ENCODE results near the gene C13orf42.

Gene C13orf42

DNA sequence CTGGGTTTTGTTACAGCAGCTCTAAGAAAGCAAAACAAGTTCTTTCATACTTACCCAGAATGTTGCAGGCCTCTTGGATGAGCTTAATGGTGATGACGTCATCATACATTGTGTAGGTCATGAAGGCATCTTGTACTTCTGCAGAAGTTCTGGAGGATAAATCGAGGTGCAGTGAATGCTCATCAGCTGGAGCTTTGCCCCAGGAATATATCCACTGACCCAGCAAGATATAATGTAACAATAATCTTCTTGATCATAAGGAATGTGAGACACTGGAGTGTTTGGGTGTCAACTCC, 63.0 kb downstream of the C13orf42 start:
- Histone ChIP-seq H3K4me1 (ENCODE audit: control insufficient read depth, insufficient read depth, low read length) (peaks cover 3% of the 10 kb centered on the region; the same call in 1 of the 2 replicates), H3K27me3 (ENCODE audit: control insufficient read depth, insufficient read depth, low read length) (no peaks in the 10 kb centered on the region), H3K36me3 (ENCODE audit: control insufficient read depth, insufficient read depth, low read length) (no peaks in the 10 kb centered on the region), H3K9me3 (ENCODE audit: control insufficient read depth, insufficient read depth, low read depth, low read length) (no peaks in the 10 kb centered on the region), H3K9ac (ENCODE audit: low read length) (no peak overlapping the region), H3K4me3 (ENCODE audit: low read depth, low read length) (no peak overlapping the region), H3K27ac (ENCODE audit: low read depth, low read length) (no peak overlapping the region)

DNA sequence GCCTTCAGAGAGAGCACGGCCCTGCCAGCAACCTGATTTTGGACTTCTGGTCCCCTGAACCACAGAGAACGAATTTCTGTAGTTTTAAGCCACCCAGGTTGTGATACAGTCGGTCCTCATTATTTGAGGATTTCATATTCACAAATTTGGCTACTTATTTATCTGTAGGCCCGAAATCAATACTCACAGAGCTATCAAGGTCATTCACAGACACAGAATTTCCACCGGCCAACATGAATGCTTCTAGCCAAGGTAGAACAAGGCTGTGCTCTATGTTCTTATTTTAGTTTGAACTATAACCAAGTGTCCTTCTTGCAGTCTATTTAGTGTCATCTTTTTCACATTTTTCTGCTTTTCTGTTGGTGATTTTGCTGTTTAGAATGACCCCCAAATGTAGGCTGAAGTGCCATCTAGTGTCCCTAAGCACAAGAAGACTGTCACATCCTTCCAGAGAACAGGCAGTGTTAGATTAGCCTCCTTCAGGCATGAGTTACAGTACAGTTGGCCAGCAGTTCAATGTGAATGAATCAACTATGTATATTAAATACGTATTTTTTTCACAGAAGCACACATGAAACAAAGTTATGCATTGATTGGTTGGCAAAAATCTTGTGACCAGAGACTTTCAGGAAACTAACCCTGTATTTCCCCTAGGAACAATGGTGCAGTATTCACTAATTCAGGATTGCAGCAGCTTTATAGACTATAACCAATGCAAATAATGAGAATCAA, 63.5 kb downstream of the C13orf42 start:
- H3K4me1 ChIP-seq (ENCODE audit: control insufficient read depth, insufficient read depth, low read length) = peaks cover 3% of the 10 kb centered on the region; the same call in 1 of the 2 replicates
- no peak overlapping the region for H3K4me3 ChIP-seq (ENCODE audit: low read depth, low read length)
- no peak overlapping the region for H3K9ac ChIP-seq (ENCODE audit: low read length)
- no peaks in the 10 kb centered on the region for H3K36me3 ChIP-seq (ENCODE audit: control insufficient read depth, insufficient read depth, low read length)
- H3K27ac ChIP-seq (ENCODE audit: low read depth, low read length) = no peak overlapping the region
- no peaks in the 10 kb centered on the region for H3K27me3 ChIP-seq (ENCODE audit: control insufficient read depth, insufficient read depth, low read length)
- no peaks in the 10 kb centered on the region for H3K9me3 ChIP-seq (ENCODE audit: control insufficient read depth, insufficient read depth, low read depth, low read length)

GRCh38 chr13:51045451-51045850, 65.6 kb downstream of the C13orf42 start:
- Histone ChIP-seq H3K27me3 (ENCODE audit: control insufficient read depth, insufficient read depth, low read length) (no peaks in the 10 kb centered on the region), H3K9me3 (ENCODE audit: control insufficient read depth, insufficient read depth, low read depth, low read length) (no peaks in the 10 kb centered on the region), H3K4me3 (ENCODE audit: low read depth, low read length) (no peak overlapping the region), H3K36me3 (ENCODE audit: control insufficient read depth, insufficient read depth, low read length) (no peaks in the 10 kb centered on the region), H3K4me1 (ENCODE audit: control insufficient read depth, insufficient read depth, low read length) (peaks cover 3% of the 10 kb centered on the region; the same call in 1 of the 2 replicates), H3K27ac (ENCODE audit: low read depth, low read length) (no peak overlapping the region), H3K9ac (ENCODE audit: low read length) (no peak overlapping the region)

DNA sequence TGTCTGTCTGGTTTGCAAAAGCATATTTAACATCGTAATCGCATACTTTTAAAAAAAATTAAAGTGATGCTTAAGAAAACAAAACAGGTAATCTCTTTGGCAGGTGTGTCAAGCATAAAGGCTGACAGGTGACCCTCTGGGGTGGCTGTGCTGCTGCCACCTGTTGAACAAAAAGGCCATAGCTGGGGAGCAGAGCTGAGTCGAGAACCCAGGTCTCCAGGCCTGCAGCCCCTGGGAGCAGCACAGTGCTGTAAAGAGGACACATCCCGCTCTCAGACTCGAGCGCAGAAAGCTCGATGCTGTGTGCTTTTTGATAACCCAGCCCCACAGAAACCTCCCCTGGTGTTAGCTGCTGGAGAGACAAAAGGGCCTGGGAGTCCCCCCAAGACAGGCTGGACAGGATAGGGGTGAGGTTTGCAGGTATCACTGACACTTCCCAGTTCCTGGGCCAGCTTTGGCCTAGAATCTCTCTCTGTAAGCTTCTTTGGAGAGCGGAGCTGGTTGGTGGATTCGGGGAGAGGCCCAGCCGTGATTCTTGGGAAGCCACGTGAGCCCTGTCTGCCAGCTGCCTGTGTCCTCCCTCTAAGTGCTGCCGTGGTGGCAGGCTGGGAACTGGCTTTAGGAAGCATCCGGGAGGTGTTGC, 66.9 kb downstream of the C13orf42 start:
- no peak overlapping the region for H3K9ac ChIP-seq (ENCODE audit: low read length)

GRCh38 chr13:51043310-51043709, 67.8 kb downstream of the C13orf42 start:
- Histone ChIP-seq H3K36me3 (ENCODE audit: control insufficient read depth, insufficient read depth, low read length) (no peaks in the 10 kb centered on the region), H3K9ac (ENCODE audit: low read length) (no peak overlapping the region), H3K9me3 (ENCODE audit: control insufficient read depth, insufficient read depth, low read depth, low read length) (no peaks in the 10 kb centered on the region), H3K4me3 (ENCODE audit: low read depth, low read length) (no peak overlapping the region), H3K27ac (ENCODE audit: low read depth, low read length) (no peak overlapping the region), H3K27me3 (ENCODE audit: control insufficient read depth, insufficient read depth, low read length) (no peaks in the 10 kb centered on the region), H3K4me1 (ENCODE audit: control insufficient read depth, insufficient read depth, low read length) (peaks cover 3% of the 10 kb centered on the region; the same call in 1 of the 2 replicates)

More for the DNA sequence above, 66.9 kb downstream of the C13orf42 start:
- H3K27ac ChIP-seq (ENCODE audit: low read depth, low read length) = no peak overlapping the region
- no peak overlapping the region for H3K4me3 ChIP-seq (ENCODE audit: low read depth, low read length)
- H3K4me1 ChIP-seq (ENCODE audit: control insufficient read depth, insufficient read depth, low read length) = peaks cover 3% of the 10 kb centered on the region; the same call in 1 of the 2 replicates
- no peaks in the 10 kb centered on the region for H3K36me3 ChIP-seq (ENCODE audit: control insufficient read depth, insufficient read depth, low read length)
- no peaks in the 10 kb centered on the region for H3K27me3 ChIP-seq (ENCODE audit: control insufficient read depth, insufficient read depth, low read length)
- no peaks in the 10 kb centered on the region for H3K9me3 ChIP-seq (ENCODE audit: control insufficient read depth, insufficient read depth, low read depth, low read length)

DNA sequence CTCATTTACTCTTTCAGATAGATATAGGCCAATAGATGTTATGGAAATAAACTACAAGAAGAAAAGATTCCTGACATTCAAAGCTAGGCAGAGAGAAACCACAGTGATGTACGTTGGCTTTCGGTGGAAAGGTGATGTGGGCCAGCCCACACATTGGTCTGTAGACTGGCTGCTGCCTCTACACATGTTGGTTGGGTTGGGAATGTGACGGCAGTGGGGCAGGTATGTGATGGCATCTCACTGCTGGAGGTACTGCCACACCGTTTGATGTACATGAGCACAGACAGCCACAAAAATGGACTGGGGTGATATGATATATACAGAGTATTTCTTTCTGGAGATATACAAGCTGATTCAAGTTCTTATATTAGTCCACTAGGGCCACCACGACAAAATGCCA, 69.4 kb downstream of the C13orf42 start:
- Histone ChIP-seq H3K9me3 (ENCODE audit: control insufficient read depth, insufficient read depth, low read depth, low read length) (no peaks in the 10 kb centered on the region), H3K27me3 (ENCODE audit: control insufficient read depth, insufficient read depth, low read length) (no peaks in the 10 kb centered on the region), H3K27ac (ENCODE audit: low read depth, low read length) (no peak overlapping the region), H3K4me1 (ENCODE audit: control insufficient read depth, insufficient read depth, low read length) (peaks cover 3% of the 10 kb centered on the region; the same call in 1 of the 2 replicates), H3K36me3 (ENCODE audit: control insufficient read depth, insufficient read depth, low read length) (no peaks in the 10 kb centered on the region), H3K4me3 (ENCODE audit: low read depth, low read length) (no peak overlapping the region), H3K9ac (ENCODE audit: low read length) (no peak overlapping the region)

- H3K27ac ChIP-seq (ENCODE audit: low read depth, low read length) = no peak overlapping the region
- H3K4me1 ChIP-seq (ENCODE audit: control insufficient read depth, insufficient read depth, low read length) = peaks cover 3% of the 10 kb centered on the region; the same call in 1 of the 2 replicates
- H3K4me3 ChIP-seq (ENCODE audit: low read depth, low read length) = no peak overlapping the region
- no peaks in the 10 kb centered on the region for H3K36me3 ChIP-seq (ENCODE audit: control insufficient read depth, insufficient read depth, low read length)
- no peaks in the 10 kb centered on the region for H3K27me3 ChIP-seq (ENCODE audit: control insufficient read depth, insufficient read depth, low read length)
- no peaks in the 10 kb centered on the region for H3K9me3 ChIP-seq (ENCODE audit: control insufficient read depth, insufficient read depth, low read depth, low read length)
- no peak overlapping the region for H3K9ac ChIP-seq (ENCODE audit: low read length)
Measured at GRCh38 chr13:51041126-51041525, 69.9 kb downstream of the C13orf42 start.

DNA sequence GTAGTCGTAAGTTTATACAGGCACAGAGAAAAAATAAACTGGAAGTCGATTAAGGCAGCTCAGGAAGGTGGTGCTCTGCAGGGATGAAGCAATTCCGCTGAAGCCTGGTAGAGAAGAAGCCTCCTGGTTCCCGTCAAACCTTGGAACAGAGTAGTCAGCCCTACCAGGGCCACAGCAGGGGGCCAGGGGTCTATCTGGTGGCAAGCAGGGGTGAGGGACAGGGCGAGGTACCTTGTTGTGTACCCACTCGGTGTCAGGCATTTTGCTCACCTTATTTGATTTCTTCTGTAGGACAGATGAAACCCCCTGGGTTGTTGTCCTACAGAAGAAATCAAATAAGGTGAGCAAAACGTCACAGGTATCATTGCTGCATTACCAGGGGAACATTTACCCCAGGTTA, 70.6 kb downstream of the C13orf42 start:
- no peak overlapping the region for H3K4me3 ChIP-seq (ENCODE audit: low read depth, low read length)
- H3K9ac ChIP-seq (ENCODE audit: low read length) = no peak overlapping the region
- H3K27me3 ChIP-seq (ENCODE audit: control insufficient read depth, insufficient read depth, low read length) = no peaks in the 10 kb centered on the region
- no peak overlapping the region for H3K27ac ChIP-seq (ENCODE audit: low read depth, low read length)
- H3K36me3 ChIP-seq (ENCODE audit: control insufficient read depth, insufficient read depth, low read length) = no peaks in the 10 kb centered on the region
- H3K4me1 ChIP-seq (ENCODE audit: control insufficient read depth, insufficient read depth, low read length) = peaks cover 3% of the 10 kb centered on the region; the same call in 1 of the 2 replicates
- no peaks in the 10 kb centered on the region for H3K9me3 ChIP-seq (ENCODE audit: control insufficient read depth, insufficient read depth, low read depth, low read length)

GRCh38 chr13:51036418-51036817, 74.7 kb downstream of the C13orf42 start:
- no peak overlapping the region for H3K4me3 ChIP-seq (ENCODE audit: low read depth, low read length)
- no peak overlapping the region for H3K27ac ChIP-seq (ENCODE audit: low read depth, low read length)
- H3K36me3 ChIP-seq (ENCODE audit: control insufficient read depth, insufficient read depth, low read length) = no peaks in the 10 kb centered on the region
- no peaks in the 10 kb centered on the region; the same call in 1 of the 2 replicates for H3K4me1 ChIP-seq (ENCODE audit: control insufficient read depth, insufficient read depth, low read length)
- H3K9ac ChIP-seq (ENCODE audit: low read length) = no peak overlapping the region
- no peaks in the 10 kb centered on the region for H3K27me3 ChIP-seq (ENCODE audit: control insufficient read depth, insufficient read depth, low read length)
- no peaks in the 10 kb centered on the region for H3K9me3 ChIP-seq (ENCODE audit: control insufficient read depth, insufficient read depth, low read depth, low read length)

GRCh38 chr13:51035978-51036377, 75.1 kb downstream of the C13orf42 start:
- Histone ChIP-seq H3K9me3 (ENCODE audit: control insufficient read depth, insufficient read depth, low read depth, low read length) (no peaks in the 10 kb centered on the region), H3K9ac (ENCODE audit: low read length) (no peak overlapping the region), H3K4me1 (ENCODE audit: control insufficient read depth, insufficient read depth, low read length) (no peaks in the 10 kb centered on the region; the same call in 1 of the 2 replicates), H3K27ac (ENCODE audit: low read depth, low read length) (no peak overlapping the region), H3K36me3 (ENCODE audit: control insufficient read depth, insufficient read depth, low read length) (no peaks in the 10 kb centered on the region), H3K27me3 (ENCODE audit: control insufficient read depth, insufficient read depth, low read length) (no peaks in the 10 kb centered on the region), H3K4me3 (ENCODE audit: low read depth, low read length) (no peak overlapping the region)

DNA sequence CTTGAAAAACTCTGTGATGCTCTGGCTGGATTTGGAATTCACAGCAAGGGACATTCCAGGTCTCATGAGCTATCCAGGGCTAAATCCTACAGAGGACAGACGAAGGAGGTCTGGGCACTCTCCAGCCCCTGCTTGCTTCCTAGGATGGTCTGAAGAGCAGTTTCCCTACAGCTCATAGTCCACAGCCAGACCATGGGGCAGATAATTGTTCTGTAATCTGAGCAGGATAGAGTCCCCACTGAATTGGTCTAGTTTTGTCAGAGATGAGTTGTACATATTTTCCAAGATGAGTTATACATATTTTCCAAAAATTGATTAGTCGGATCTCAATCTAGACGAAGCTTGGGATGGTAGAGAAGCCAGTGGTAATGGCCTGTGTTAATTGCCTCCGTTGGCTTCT, 75.6 kb downstream of the C13orf42 start:
- Histone ChIP-seq H3K27ac (ENCODE audit: low read depth, low read length) (no peak overlapping the region), H3K4me1 (ENCODE audit: control insufficient read depth, insufficient read depth, low read length) (no peaks in the 10 kb centered on the region; the same call in 1 of the 2 replicates), H3K9ac (ENCODE audit: low read length) (no peak overlapping the region), H3K9me3 (ENCODE audit: control insufficient read depth, insufficient read depth, low read depth, low read length) (no peaks in the 10 kb centered on the region), H3K27me3 (ENCODE audit: control insufficient read depth, insufficient read depth, low read length) (no peaks in the 10 kb centered on the region), H3K4me3 (ENCODE audit: low read depth, low read length) (no peak overlapping the region), H3K36me3 (ENCODE audit: control insufficient read depth, insufficient read depth, low read length) (no peaks in the 10 kb centered on the region)
